Fibroblast of the aortic adventitia (primary cell): ENCODE data around the gene AICDA. TPM values are rescaled to one million over a fixed set of nuclear protein-coding genes. Genes with fewer than 3 reads are reported as not detected.
"Not testable (repeated sequence)": the region's sequence is repeated elsewhere in the genome, so short reads cannot be mapped to it uniquely, and the experiment has no call there.

Experiments used
- DNase-seq: peaks from one replicate; pipeline ENCODE4 v3.0.0-alpha.2; 2010; ENCODE audit warnings: low read depth
- H3K4me3 ChIP-seq: 2 replicates; pipeline ENCODE4 v1.5.1; 2011; ENCODE audit warnings: low read depth, mild to moderate bottlenecking, control low read depth, low read length, moderate library complexity
- total RNA-seq: library from RNA; depleted of rRNA; stranded (reverse); fragments of >200 nt; gene quantifications from 2 replicates; pipeline ENCODE4 v1.2.3, GENCODE V29; 2012; ENCODE audit warnings: low replicate concordance
- TF ChIP-seq, protein P1 (sequence below): IDR thresholded peaks from 2 replicates; pipeline ENCODE4 v1.5.1; 2011; ENCODE audit warnings: mild to moderate bottlenecking, low read length, control low read depth, inconsistent platforms; ENCODE audit not compliant: insufficient read depth

Gene AICDA
- total RNA-seq, 1 donor = not detected

DNA sequence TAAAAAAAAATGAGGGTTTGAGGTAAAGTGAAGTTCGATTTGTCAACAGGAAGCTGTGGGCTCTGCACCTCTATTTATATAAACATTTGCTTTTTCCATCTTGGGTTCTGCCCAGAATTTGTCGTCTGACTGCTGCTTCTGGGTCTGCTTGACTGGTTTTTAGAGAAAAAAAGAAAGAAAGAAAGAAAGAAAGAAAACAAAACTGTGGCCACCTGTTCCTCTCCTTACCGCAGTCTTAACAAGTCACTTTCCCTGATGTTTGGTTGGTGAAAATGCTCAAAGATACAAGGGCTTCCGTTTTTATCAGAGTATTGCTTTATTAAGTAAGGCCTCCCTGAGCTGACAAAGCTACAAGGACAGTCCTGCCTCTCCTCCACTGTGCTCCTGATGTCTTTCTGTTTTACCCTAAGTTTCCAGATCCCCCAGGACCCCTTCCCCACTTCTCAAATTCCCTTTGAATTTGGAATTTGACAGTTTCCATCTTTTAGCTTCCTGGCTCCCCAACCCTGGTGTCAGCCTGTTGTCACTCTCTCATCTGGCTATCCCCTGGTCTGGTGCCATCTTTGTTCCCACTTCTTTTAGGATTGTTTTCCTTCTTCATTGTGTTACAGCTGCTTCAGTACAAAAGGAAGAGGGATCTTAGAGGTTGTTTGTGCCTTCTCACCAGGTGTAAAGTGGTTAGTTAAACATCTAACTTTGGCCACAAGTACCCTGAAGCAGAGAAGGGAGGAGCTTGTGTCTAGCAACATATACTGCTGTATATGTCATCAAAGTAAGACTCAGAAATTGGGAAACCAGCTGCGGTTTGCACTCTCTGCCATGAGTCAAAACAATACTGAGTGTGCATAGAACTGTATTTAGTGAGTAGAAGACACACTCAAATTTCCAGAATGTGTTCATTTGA, 31.9 kb upstream of the AICDA start:
- DNase-seq = no peak
- no peak overlapping the region for H3K4me3 ChIP-seq
- TF ChIP-seq, protein P1, sequence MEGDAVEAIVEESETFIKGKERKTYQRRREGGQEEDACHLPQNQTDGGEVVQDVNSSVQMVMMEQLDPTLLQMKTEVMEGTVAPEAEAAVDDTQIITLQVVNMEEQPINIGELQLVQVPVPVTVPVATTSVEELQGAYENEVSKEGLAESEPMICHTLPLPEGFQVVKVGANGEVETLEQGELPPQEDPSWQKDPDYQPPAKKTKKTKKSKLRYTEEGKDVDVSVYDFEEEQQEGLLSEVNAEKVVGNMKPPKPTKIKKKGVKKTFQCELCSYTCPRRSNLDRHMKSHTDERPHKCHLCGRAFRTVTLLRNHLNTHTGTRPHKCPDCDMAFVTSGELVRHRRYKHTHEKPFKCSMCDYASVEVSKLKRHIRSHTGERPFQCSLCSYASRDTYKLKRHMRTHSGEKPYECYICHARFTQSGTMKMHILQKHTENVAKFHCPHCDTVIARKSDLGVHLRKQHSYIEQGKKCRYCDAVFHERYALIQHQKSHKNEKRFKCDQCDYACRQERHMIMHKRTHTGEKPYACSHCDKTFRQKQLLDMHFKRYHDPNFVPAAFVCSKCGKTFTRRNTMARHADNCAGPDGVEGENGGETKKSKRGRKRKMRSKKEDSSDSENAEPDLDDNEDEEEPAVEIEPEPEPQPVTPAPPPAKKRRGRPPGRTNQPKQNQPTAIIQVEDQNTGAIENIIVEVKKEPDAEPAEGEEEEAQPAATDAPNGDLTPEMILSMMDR = no peak

DNA sequence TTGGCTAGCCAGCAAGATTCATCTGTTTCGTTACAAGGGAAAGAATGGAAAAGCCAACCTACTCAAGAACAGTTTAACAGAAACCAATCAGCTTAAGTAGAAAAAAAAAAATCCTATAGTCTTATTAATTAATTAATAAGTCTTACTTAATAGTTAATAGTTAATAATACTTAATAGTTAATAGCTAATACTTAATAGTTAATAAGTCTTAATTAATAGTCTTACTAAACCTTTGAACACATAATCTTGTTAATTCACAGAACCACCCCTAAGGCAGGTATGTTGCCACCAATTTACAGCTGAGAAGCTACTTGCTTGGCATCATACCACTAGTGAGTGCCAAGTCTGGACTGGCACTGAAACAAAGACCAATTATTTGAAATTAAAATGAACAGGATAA, 30.1 kb upstream of the AICDA start:
- no peak for DNase-seq
- no peak overlapping the region for H3K4me3 ChIP-seq
- TF ChIP-seq, protein P1 = no peak

DNA sequence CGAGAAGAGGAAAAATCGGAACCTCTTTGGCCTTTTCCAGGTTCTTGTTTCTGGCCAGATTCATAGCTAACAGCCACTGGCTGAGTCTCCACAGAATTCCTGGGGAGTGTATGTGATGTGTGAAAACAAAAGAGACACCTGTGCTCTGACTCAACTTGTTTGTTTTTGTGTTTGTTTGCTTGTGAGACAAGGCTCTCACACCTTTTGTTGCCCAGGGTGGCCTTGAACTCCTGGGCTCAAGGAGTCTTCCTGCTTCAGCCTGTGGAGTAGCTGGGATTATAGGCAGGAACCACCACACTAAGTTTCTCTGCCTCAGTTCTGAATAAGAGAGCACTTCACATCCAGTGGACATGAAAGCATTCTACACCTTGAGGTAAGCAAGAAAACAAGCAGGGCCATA, 27.3 kb upstream of the AICDA start:
- no peak for DNase-seq
- TF ChIP-seq, protein P1 = no peak
- H3K4me3 ChIP-seq = no peak overlapping the region

DNA sequence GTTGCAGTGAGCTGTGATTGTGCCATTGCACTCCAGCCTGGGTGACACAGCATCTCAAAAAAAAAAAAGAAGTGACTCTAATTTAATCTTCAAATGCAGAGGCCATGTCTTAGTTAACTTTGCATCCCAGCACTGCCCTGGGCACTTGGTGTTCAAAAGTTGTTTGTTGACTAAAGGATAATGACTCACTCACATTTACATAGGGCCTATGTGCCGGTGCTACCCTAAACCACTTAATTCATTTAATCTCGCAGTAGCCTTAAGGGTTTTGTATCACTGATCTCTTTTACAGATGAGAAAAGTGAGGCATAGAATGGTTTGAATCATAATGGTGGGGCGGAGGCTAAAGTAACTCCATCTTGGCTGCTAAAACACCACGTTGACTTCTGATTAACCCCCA, 26.3 kb upstream of the AICDA start:
- no peak overlapping the region for H3K4me3 ChIP-seq
- DNase-seq = no peak
- TF ChIP-seq, protein P1 = no peak

DNA sequence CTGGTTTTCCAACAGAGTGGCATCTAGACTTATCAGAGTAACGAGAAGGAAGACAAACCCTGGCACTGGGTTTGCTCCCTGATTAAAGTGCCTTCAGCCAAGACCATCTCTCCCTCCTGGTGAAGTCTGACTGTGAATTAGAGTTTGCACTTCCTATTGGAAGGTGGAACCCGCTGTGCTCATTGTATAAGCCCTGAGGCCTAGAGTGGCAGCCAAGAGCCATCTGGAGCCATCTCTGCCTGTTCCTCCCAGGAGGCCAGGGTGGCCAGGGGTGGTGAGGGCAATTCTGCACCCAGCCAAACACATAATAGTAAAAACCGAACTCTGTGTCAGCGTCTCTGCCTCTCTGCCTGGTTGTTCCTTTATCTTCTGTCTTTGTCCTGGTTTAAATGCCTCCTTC, 25.0 kb upstream of the AICDA start:
- DNase-seq = no peak
- TF ChIP-seq, protein P1 = no peak
- no peak overlapping the region for H3K4me3 ChIP-seq

DNA sequence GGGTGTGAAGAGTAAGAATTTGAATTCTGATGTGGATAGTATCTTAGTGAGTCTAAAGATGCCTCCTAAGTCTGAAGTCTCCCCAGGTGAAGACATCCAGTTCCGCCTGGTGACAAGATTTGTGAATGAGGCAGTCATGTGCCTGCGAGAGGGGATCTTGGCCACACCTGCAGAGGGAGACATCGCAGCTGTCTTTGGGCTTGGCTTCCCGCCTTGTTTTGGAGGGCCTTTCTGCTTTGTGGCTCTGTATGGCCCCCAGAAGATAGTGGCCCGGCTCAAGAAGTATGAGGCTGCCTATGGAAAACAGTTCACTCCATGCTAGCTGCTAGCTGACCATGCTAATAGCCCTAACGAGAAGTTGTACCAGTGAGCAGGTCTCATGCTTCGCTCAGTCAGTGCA, 24.6 kb upstream of the AICDA start:
- no peak for DNase-seq
- no peak overlapping the region for H3K4me3 ChIP-seq
- TF ChIP-seq, protein P1 = no peak

DNA sequence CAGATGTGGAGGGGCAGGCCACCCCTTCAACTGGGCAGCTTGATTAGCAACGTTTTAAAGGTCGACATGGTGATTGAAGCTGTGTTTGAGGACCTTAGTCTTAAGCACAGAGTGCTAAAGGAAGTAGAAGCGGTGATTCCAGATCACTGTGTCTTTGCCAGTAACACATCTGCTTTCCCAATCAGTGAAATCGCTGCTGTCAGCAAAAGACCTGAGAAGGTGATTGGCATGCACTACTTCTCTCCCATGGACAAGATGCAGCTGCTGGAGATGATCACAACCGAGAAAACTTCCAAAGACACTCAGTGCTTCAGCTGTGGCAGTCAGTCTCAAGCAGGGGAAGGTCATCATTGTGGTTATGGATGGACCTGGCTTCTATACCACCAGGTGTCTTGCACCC, 23.9 kb upstream of the AICDA start:
- TF ChIP-seq, protein P1 = no peak
- DNase-seq = no peak
- H3K4me3 ChIP-seq = no peak overlapping the region

DNA sequence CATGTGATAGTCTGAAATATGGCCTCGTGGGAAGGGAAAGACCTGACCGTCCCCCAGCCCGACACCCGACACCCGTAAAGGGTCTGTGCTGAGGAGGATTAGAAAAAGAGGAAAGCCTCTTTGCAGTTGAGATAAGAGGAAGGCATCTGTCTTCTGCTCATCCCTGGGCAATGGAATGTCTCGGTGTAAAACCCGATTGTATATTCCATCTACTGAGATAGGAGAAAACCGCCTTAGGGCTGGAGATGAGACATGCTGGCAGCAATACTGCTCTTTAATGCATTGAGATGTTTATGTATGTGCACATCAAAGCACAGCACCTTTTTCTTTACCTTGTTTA, 23.3 kb upstream of the AICDA start:
- not testable (repeated sequence) for DNase-seq, H3K4me3 ChIP-seq

DNA sequence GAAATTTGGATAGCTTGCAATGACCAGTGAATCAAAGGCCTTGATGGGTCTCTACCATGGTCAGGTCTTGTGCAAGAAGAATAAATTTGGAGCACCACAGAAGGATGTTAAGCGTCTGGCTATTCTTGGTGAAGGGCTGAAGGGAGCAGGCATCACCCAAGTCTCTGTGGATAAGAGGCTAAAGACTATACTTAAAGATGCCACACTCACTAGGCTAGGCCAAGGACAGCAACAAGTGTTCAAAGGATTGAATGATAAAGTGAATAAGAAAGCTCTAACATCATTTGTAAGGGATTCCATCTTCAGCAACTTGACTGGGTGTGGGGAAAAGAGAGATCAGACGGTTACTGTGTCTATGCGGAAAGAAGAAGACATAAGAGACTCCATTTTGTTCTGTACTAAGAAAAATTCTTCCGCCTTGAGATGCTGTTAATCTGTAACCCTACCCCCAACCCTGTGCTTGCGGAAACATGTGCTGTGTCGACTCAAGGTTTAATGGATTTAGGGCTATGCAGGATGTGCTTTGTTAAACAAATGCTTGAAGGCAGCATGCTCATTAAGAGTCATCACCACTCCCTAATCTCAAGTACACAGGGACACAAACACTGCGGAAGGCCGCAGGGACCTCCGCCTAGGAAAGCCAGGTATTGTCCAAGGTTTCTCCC, 22.8 kb upstream of the AICDA start:
- not testable (repeated sequence) for H3K4me3 ChIP-seq, DNase-seq
